Astrocyte (in vitro differentiated cells and primary cell): ENCODE measurements around the gene AP1B1.

Experiments
- CTCF ChIP-seq: IDR thresholded peaks from 2 replicates; pipeline ENCODE4 v1.5.1; 2011; ENCODE audit warnings: low read depth, mild to moderate bottlenecking, inconsistent platforms, low read length, moderate library complexity; ENCODE audit not compliant: insufficient read depth
- EZH2 ChIP-seq: IDR thresholded peaks from 2 replicates; pipeline ENCODE4 v1.6.1; 2012; ENCODE audit warnings: mild to moderate bottlenecking, low read length, inconsistent platforms; ENCODE audit not compliant: insufficient read depth

GRCh38 chr22:29380032-29380781 lies 8.2 kb downstream of the AP1B1 start:
- TF ChIP-seq CTCF (no peak), EZH2 (no peak)
